GM19452 (cell line): Measurements from ENCODE around the gene CDH22.

Experiments used
- ATAC-seq: cut with Tn5 transposase; IDR thresholded peaks from one replicate; pipeline ENCODE4 v1.9.1; 2021; ENCODE audit not compliant: unreplicated experiment

Gene CDH22

DNA sequence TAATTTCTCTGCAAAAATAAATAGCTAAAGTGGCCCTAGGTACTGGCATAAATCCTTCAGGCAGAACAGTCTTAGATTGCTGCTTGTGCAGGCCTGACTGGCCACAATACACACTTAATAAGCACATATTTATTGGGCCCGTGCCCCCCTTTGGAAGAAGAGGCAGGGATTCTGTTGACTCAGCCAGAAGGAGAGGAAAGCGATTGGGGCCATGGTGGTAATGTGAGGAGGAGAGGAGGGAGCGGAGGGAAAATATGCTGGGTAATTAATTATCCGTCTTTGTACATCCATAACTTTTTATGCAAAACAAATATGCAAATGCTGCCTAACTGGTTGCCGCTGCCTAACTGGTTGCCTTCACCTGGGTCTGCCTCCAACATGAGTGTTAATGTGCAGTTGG is 154.0 kb downstream of the CDH22 start:
- no peak for ATAC-seq

DNA sequence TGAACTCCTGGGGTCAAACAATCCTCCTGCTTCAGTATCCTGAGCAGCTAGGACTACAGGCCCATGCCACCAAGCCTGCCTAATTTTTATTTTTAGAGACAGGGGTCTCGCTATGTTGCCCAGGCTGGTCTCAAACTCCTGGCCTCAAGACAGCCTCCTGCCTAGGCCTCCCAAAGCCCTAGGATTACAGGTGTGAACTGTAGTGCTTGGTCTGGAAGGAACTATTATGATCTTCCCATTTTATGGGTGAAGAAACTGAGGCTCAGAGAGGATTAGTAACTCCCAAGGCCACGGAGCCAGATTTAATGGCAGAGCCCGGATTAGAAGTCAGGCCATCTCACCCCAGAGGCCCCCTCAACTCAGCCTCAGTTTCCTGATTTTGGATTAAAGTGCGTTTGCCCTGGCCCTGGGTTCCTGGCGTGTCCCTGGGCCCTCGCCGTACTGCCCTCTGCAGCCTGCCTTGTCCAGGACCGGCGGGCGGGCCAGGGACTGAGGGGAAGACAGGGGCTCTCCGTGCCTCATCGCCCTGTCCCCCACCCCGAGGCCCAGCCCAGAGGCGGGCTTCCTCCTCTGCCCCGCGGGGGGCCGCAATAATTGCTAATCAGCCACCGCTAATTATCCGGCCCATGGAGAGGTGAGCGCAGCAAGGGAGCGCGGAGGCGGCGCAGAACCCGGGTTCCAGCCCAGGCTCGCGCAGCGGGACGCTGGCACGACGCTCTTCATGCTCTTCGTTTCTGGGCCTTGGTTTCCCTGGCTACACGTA is 155.3 kb downstream of the CDH22 start:
- no peak for ATAC-seq

DNA sequence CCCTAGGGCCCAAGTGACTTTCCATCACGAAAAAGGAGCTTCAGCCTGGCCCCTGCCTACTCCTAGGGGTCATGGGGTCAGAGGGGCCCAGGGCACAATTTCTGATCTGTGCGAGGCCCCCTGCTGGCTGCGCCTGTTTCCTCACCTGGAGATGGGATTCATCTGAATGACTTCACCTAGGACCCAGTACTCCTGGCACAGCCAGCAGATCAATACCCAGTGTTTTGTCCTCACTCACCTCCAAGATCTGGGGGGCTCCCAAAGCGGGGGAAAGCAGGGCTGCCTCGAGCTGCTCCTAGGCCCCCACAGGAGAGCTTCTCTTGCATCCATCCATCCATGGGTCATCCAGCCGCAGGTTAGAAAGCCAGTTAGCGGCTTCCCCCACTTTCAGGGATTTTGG is 156.4 kb downstream of the CDH22 start:
- ATAC-seq = no peak

DNA sequence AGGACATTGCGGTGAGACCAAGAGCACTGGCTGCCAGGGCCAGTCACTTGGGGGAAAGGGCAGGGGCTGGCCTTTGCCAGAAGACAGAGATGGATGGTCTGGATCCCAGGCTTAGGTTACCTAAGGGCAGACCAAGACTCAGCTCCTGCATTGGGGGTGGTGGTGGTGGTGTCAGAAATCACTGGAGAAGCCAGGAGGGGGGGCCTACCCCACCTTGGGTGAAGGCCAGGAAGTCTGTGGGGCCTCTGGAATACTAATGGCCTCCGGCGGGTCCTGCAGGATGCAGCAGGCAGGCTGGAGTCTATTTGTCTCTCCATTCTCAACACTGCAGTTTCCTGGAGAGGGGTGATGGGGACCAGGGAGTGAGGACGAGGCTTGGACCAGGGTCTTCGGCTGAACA is 157.4 kb downstream of the CDH22 start:
- no peak for ATAC-seq

DNA sequence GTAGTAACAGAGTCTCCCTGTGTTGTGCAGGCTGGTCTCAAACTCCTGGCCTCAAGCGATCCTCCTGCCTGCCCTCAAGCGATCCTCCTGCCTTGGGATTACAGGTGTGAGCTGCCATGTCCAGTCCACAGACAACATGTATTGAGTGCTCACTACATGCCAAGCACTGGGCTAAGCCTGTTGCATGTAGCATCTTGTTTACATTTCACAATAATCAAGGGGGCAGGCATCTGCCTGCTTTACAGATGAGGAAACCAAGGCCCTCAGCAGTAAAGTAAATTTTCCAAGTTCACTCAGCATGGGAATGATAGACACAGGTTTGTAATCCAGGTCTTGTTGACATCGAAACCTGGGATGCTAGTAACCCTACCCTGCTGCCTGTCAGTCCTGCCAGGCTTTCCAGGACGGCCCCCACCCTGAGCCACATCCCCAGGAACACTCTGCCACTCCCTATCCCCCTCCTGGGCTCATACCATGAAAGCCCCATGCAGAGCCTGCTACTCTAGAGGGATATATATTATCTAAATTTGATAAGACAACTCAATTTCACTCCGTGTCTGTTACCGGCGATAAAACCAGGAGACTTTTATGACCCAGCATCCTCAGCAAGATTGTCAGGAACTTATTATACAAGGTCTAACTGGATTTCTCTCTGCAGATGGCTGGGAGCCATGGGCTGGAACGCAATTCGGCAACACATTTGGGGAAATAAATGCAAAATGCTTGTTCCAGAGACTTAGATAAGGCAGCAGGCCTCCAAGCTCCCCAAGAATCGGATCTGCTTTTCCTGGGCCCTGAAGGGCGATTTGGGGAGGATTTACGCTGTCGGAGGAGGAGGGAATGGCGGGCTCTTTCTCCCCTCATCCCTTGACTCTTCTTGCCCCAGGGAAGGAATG is 159.7 kb downstream of the CDH22 start:
- ATAC-seq = no peak

DNA sequence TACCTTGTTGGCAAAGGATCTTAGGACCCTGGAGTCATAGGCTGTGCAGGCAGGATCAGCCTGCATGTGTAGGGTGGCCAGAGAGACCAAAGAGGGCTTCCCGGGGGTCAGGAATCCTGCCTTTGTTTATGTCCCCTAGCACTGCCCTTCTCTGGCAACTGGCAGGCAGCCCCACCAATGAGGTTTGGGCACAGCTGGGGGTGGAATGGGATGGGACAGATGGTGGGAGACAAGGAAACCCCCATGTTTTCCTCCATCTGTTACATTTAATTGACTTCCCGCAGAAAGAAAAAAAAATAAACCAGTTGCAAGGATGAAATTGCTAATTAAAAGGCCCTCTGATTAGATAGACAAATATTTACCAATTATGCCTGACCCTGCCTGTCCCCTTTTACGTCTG is 162.6 kb downstream of the CDH22 start:
- no peak for ATAC-seq

DNA sequence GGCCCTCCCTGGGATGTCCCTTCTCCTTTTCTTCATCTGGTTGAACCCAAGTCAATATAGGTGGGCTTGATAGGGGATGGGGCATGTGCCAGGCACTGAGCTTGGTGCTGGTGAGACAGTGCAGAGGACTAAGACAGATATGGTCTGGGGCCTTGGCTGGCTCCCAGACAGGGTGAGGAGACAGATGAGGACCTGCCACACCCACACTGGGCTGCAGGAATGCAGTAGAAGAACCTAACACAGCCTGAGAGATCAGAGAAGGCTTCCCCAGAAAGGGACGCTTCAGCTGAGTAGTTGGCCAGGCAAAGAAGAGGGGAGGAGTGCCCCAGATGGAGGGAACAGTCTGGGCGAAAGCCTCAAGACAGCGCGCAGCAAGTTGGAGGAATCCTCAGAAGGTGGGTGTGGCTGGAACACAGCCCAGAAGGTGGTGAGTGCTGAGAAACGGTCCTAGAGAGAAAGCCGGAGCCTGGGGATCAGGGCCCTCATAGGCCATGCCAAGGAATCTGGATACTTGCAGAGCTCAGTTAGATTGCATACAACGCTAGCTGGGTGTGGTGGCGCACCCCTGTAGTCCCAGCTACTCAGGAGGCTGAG is 163.8 kb downstream of the CDH22 start:
- ATAC-seq = no peak

DNA sequence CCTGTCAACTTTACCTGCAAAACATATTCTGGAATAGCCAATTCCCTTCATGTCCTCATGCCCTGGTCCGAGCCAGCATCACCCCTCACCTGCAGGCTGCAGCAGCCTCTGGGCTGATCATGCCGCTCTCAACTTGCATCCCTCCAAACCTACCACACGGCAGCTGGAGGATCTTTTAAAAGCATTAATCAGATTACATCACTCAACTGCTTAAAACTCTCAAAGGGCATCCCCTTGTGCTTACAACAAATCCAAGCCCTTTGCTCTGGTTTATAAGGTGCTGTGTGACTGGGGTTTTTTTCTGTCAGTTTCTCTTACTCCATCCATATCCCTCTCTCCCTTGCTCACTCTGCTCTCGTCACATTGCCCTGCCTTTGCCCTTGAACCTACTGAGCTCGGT is 166.2 kb downstream of the CDH22 start:
- no peak for ATAC-seq

DNA sequence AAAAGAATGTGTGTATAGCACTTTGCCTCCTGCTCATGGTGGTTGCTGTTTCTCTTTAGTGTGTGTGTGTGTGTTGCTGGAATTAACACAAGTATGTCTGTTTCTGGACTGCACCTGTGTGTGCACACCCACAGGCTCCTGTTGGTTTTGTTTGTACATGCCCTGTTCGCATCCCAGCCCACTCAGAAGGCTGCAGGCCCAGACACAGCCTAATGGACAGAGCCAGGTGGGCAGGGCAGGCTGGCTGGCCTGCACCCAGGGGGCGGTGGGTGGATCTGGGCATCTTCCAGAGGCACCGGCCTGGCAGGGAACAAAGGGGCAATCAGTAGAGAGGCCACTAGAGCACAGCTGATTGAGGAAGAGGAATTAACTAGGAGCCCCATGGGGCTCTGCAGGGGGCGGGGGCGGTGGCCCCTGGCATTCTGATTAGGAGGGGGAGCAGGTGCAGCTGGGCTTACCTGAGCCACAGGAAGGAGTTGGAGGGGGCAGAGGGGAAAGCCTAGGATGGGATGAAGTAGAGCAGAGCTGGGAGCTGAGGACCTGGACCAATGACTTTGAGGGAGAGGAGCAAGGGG is 168.3 kb downstream of the CDH22 start:
- ATAC-seq = no peak

DNA sequence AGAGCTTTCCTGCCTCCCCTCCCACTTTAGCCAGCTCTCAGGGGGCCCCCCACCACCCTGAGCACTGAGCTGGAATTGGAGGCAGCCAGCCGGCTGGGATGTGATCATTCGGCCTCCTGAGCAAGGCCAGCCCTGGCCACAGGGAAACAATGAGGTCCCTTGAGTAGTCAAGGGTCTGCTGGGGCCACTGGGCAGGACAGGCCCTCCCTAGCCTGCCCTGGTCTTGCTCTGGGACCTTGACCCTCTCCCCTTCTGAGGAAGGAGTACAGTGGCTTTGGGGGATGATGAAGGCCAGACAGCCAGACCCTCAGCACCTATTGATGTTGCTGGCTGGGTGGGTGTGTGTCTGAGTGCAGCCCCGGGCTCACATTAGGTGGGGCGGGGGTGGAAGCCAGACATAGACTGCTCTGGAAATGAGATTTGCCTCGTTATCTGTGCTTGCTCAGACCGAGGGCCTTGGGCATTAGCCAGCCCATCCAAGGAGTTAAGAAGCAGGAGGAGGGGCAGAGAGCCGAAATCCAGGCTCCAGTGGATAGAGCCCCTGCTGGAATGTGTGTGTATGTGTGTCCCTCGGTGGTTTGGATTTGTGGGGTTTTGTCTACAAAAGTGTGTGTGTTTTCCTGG is 168.9 kb downstream of the CDH22 start:
- ATAC-seq = no peak

DNA sequence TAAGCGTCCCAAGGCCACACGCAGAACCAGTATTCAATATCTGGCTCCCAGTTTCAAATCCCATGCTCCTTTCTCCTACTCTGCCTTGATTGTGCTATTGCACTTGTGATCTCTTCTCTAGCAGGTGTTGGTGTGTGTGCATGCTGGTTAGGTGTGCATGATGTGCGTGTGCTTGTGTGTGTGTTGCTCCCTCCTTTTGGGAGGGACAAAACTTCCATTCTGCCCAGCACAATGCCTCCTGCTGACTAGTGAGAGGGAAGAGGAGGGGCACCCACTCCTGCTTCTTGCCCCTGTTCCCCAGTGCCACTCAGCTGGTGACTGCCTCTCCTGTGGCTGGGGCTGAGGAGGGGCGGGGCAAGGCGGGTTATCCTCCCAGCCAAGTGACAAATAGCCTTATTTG is 170.5 kb downstream of the CDH22 start:
- ATAC-seq = no peak

DNA sequence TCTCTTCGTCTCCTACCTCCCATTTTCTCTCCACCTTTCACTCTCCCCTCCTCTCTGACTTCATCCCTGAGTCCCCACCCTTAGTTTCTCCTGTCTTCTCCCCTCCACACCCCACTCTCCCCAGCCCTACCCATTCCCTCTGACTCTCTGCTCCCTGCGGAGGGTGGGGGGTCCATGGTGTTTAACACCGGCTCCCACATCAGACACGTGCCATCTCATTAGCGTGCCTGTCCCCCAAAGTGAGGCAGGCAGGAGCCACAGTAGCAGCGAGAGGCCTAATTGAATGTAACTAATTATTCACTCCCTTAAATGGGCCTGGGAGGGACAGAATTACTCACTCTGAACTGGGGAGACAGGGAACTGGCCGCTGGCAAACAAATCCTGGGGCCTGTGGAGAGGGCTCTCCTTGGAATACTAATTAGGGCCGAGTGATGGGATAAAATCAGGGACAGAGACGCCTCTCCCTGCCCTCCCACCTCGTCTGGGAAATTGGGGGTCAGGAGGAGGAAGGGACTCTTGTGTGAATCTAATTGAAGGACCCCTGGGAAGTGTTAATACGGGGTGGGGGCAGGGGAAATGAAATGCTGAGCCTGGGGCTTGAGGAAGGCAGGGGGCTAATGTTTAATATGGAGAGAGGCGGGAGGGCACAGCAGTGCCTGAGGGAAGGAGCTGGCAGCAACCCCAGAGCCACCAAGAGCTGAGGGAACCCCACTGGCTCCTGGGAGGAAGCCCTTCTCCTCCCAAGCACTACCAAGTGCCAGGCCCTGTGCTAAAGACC is 172.3 kb downstream of the CDH22 start:
- no peak for ATAC-seq

DNA sequence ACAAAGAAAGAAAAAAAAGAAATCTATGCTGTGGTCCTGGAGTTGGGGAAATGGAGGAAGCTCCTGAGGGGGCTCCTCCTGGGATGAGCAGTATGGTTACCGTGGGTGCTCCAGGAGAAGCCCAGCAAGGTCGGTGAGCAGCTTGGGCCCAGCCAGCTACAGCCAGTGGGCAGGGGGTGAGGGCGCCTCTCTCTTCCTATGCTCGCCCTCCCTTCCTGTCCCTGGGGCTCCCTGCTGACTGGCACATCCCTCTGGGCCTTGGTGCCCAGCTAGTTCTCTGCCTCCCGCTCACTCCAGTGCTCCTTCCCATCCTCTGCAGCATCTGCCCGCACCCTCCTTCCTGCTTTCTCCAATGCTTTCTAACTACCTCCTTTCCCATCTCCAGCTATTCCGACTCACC is 173.6 kb downstream of the CDH22 start:
- no peak for ATAC-seq

DNA sequence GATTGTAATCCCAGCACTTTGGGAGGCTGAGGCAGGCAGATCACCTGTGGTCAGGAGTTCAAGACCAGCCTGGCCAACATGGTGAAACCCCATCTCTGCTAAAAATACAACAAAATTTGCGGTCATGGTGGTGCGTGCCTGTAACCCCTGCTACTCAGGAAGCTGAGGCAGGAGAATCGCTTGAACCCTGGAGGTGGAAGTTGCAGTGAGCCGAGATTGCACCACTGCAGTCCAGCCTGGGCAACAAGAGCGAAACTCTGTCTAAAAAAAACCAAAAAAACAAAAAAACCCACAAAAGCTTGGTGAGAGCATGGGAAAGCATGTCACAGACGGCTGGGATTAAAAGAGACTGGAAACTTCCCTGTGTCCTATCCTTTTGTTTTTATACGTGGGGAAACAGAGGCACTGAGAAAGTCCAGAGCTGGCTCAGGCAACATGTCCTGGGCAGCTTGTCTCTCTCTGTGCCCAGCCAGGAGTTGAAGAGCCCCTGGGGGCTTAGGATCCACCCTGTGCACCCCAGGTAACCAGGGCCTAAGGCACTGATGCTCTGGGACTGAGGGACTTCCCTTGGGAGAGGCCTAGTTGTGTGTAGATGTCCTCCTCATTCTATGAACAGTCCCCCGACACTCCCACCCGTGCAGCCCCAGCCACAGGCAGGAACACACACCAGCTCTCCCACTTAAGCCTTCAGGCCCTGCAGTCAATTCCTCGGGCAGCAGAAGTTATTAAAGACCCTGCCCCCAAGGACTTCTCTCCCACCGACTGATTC is 174.2 kb downstream of the CDH22 start:
- no peak for ATAC-seq

DNA sequence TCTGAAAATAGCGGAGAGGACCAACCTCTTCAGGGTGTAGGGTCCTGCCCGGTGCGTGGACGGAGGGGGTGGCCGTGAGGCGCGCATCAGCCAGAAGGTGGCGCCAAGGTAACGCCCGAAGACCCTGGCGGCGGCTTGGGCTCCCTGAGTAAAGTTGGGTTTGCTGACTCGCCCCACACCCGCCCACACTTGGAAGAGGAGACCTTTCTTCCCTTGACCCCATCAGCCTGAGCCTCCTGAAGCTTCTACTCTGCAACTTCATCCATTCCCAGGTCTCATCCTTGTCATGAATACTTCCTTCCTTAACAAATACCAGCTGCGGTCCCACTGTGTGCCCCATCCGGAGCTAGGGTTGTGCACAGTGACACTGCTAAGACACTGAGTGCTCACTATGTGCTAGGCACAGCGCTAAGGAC is 175.6 kb downstream of the CDH22 start:
- ATAC-seq = no peak

DNA sequence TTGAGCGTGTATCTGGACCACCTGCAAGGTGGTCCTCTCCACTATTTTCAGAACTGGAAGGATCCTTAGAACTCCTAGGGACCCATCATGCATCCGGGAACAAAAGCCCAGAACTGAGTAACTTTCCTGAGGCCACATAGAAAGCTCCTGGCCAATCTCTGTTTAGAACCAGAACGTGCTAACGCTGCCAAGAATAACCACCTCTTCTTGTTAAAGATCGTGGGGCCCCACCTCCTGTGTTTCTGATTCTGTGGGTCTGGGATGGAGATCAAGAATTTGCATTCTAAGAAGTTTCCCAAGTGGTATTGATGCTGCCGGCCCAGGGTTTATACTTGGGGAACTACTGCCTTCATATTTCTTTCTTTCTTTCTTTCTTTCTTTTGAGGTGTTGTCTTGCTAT is 176.9 kb downstream of the CDH22 start:
- no peak for ATAC-seq

DNA sequence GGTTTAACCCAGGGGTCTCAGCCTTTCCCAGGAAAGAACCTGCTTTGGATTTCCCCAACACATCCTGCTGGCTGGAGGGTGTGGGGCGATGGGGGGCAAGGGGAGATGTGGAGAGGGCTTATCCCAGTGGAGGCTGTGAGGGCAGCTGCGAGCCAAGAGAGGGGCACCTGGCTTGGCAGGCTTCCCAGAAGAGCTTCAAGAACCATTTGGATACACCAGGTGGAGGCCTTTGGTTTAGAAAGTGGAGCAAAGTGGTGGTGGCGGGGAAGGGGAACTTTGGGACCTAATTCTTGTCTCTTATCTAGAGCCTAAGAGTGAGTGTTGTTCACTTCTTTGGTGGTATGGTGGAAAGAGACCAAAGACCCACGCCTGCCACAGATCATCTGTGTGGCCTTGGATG is 177.8 kb downstream of the CDH22 start:
- ATAC-seq = no peak

DNA sequence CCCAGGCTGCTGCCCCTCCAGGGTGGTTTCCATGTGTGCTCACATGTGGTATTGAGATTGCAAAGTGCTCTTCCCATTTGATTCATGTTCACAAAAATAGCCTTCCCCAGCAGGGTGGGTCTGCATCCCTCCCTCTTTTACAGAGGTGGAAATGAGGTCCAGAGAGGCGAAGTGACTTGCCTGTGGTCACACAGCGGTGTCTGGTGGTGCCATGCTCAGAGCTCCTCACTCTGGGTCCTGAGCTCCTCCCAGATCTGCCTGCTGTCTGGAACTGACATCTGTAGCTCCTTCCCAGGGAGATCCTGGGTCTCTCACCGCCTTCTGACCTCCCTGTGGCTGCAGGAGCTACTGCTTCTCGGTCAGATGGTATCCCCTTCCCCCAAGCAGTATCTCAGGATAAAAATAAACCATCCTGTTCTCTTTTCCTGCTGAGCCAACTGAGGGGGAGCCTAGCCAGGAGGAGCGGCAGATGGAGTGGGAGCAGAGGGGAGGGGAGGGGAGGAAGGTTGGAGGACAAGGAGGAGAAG is 178.3 kb downstream of the CDH22 start:
- ATAC-seq = no peak
